DND-41 (cell line): ENCODE results near the gene ZFAND2A.

Experiments used
- EZH2 ChIP-seq: IDR thresholded peaks from 3 replicates; pipeline ENCODE4 v1.6.1; 2012; ENCODE audit warnings: borderline replicate concordance, low read depth, mild to moderate bottlenecking, moderate library complexity, low read length, inconsistent platforms; ENCODE audit not compliant: severe bottlenecking
- TF ChIP-seq, protein P1 (sequence below): IDR thresholded peaks from 2 replicates; pipeline ENCODE4 v1.5.1; 2012; ENCODE audit warnings: borderline replicate concordance, low read length, moderate library complexity, mild to moderate bottlenecking; ENCODE audit not compliant: poor library complexity, severe bottlenecking; ENCODE audit errors: extremely low read depth

DNA sequence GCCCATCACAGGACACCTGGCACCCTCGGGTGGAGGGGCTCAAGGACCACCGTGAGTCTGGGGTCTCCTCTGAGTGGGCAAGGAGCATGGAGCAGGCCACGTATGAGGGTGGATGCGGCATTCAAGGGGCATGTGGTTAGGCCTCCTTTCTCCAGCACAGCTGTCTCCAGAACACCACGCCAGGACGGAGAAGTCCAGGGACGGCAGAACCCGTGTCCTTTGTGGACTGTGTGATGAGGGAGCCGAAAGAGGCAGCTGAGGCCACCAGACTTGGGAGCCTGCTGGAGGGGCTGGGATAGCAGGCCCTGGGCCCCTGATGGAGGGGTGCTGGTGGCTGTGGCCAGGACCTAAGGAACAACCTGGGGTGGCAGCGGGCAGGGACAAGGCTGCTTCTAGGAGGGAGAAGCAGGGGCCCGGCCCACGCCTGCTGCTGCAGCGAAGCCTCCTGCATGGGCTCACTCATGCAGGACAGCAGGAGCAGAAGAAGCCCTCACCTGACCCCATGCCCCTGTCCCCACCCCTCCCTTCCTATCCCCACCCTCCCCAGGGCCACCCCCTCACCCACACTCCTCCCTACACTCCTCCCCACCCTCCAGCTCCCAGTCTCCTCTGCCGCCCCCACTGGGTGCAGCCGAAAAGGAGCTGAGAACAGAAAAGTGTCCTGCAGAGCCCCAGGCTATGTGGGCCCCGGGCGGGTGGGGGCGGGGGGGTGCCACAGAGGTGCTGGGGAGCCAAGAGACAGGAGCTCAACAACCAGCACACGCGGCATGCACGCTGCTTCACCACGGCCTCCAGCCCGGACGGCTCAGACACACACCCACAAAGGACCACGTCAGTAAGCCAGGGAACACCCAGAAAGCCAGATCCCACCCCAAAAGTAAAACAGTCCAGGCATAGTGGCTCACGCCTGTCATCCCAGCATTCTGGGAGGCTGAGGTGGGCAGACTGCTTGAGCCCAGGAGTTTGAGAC, 29.7 kb downstream of the ZFAND2A start:
- TF ChIP-seq, protein P1, sequence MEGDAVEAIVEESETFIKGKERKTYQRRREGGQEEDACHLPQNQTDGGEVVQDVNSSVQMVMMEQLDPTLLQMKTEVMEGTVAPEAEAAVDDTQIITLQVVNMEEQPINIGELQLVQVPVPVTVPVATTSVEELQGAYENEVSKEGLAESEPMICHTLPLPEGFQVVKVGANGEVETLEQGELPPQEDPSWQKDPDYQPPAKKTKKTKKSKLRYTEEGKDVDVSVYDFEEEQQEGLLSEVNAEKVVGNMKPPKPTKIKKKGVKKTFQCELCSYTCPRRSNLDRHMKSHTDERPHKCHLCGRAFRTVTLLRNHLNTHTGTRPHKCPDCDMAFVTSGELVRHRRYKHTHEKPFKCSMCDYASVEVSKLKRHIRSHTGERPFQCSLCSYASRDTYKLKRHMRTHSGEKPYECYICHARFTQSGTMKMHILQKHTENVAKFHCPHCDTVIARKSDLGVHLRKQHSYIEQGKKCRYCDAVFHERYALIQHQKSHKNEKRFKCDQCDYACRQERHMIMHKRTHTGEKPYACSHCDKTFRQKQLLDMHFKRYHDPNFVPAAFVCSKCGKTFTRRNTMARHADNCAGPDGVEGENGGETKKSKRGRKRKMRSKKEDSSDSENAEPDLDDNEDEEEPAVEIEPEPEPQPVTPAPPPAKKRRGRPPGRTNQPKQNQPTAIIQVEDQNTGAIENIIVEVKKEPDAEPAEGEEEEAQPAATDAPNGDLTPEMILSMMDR, result no peak
- no peak for TF ChIP-seq EZH2
